ENCODE results near the gene VTI1A.

VTI1A gene

DNA sequence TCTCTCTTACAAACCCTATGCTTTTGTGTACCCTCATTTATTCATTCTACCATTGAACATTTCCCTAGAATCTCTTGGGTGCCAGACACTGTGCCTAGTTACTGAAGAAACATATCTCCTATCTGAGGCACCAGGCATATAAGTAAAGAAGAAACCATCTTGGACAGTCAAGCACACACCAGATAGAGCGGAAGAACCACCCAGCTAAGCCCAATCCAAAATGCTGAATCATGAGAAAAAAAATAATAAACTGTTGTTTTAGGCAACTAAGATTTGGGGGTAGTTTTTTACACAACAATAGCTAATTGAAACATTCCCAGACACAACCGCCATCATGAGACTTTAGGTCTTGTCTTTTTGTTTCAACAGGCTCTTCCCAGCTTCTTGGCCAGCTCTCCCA is 400.8 kb downstream of the VTI1A start:
- DNase-seq (ENCODE audit: insufficient read length, low spot score) (no peak), FAIRE-seq (no peak)
- TF ChIP-seq, protein P1, sequence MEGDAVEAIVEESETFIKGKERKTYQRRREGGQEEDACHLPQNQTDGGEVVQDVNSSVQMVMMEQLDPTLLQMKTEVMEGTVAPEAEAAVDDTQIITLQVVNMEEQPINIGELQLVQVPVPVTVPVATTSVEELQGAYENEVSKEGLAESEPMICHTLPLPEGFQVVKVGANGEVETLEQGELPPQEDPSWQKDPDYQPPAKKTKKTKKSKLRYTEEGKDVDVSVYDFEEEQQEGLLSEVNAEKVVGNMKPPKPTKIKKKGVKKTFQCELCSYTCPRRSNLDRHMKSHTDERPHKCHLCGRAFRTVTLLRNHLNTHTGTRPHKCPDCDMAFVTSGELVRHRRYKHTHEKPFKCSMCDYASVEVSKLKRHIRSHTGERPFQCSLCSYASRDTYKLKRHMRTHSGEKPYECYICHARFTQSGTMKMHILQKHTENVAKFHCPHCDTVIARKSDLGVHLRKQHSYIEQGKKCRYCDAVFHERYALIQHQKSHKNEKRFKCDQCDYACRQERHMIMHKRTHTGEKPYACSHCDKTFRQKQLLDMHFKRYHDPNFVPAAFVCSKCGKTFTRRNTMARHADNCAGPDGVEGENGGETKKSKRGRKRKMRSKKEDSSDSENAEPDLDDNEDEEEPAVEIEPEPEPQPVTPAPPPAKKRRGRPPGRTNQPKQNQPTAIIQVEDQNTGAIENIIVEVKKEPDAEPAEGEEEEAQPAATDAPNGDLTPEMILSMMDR (IDR thresholded peaks at IDR 0.05; ENCODE audit: insufficient read depth, missing control alignments), result no peak

DNA sequence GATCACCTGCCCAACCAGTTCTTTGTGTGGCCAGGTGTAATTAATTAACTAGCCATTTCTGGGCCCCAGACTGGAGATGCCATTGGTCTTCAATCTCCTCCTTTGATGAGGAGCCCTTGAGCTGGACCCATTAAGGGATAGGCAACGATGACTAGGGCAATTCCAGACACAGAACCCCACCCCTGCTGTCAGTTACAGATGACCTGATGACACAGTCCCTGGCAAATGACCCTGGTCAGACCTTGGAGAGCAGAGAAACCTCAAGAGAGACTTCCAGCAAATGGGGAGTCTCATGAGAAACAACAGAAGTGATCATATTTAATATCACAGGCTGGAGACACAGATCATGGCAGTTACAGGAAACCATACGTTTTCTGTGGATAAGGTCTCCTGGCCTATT is 401.2 kb downstream of the VTI1A start:
- no peak for DNase-seq (ENCODE audit: insufficient read length, low spot score)
- TF ChIP-seq, protein P1 (IDR thresholded peaks at IDR 0.05; ENCODE audit: insufficient read depth, missing control alignments), result no peak
- FAIRE-seq, result no peak

DNA sequence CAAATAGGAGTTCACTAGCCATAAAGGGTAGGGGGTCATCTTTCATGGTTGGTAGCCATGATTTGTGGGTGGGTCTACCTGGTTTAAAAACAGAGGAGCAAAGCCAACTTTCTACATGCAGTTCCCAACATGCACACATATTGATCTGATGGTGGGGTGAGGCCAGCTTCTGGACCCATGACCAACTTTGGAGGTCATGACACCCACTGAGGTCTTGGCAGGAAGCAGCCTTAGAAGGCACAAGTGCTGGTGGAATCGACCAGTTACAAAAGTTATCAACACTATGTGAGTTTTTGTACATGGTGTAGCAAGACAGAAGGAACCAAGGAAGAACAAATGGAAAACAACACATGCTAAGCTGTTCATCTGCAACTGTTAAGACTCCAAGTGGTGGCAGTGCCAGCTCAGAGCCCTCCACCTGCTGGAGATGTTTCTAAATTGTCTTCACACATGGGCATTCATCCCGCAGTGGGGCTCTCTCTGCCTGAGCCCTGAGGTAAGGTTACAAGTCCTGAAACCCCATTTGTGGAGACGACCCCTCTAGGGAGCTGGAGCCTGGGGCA is 401.9 kb downstream of the VTI1A start:
- FAIRE-seq (no peak), DNase-seq (ENCODE audit: insufficient read length, low spot score) (no peak)
- TF ChIP-seq, protein P1 (IDR thresholded peaks at IDR 0.05; ENCODE audit: insufficient read depth, missing control alignments), result no peak

DNA sequence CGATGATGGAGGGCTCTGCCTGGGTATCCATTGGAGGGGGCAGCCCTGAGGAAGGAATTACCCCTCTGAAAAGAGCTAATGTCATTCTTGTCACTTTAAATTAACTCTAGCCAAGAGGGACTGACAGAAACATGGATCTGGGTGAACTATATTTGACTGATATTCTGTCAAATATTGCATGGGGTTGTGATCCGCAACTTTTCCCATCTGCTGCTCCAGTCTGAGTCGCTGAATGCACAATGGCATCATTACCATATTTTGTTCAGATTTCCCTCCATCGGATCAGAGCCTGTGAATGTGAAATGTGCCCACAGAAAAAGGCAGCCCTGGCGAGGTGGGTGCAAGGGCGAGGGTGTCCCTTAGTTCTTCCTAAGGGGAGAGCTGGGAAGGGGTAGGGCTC is 402.5 kb downstream of the VTI1A start:
- DNase-seq (ENCODE audit: insufficient read length, low spot score) (no peak), FAIRE-seq (no peak)
- TF ChIP-seq, protein P1 (IDR thresholded peaks at IDR 0.05; ENCODE audit: insufficient read depth, missing control alignments), result no peak

DNA sequence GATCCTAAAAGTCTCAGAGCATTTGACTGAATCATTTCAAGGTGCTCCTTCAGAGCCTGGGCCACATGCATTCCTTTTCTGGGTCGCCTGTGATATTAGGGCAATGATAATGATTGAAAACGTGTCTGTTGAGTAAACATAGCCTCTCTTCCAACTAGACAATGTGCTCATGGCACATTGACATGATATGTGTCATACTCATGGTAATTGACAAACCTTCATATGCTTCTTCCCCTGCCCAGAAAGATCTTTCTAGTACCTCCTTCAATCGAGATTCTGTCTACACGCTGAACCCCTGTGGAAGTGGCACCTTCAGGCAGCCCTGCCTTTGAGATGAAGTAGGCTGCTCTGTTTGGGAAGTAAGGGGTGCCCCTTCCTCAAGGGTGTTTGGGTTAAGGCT is 404.2 kb downstream of the VTI1A start:
- FAIRE-seq, result no peak
- TF ChIP-seq, protein P1 (IDR thresholded peaks at IDR 0.05; ENCODE audit: insufficient read depth, missing control alignments), result no peak
- DNase-seq (ENCODE audit: insufficient read length, low spot score), result no peak

DNA sequence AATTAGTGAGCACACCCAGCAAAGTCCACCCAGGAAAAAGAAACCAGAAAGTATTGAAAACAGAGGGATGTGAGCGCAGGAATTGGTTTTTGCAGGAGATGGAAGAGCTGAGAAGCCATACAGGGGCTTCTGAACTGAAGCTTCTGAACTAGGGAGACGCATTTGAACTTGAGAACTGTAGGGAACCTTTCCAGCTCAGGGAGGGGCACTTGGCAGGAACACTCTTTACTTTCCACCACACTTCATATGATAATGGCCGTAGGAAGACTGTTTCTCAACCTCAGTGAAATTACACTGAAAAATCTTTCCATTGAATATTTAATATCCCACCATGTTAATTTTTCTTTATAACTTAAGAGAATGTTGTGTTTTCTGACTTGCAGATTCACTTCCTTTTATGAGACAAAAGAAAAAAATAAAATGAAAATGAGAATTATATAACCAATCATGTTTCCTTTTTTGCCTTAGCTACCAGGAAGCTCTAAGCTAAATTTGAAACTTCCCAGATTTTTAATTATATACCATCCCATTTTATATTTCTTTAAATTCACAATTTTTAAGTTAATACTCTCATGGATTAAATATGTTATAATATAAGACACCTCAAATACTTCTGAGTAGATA is 404.7 kb downstream of the VTI1A start:
- TF ChIP-seq, protein P1 (IDR thresholded peaks at IDR 0.05; ENCODE audit: insufficient read depth, missing control alignments), result no peak
- DNase-seq (ENCODE audit: insufficient read length, low spot score) (no peak), FAIRE-seq (no peak)

DNA sequence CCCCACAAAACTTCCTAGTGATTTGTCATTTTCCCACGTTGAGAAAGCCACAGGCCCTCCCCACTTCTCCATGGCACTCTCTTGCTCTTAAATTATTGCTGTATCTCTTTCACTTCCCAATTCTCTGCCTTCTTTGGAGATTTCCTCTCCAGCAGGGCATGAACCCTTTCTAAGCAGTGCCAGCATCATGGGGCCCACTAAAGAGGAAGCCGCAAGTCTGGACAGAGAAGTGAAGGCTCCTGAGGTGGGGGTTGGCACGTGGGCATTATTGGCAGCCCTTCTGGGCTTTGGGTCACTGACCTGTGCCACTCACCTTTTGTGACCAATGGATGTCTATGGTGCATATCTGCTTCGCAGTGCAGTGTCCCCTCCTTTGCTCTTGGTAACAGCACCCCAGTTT is 405.3 kb downstream of the VTI1A start:
- FAIRE-seq (no peak), DNase-seq (ENCODE audit: insufficient read length, low spot score) (no peak)
- TF ChIP-seq, protein P1 (IDR thresholded peaks at IDR 0.05; ENCODE audit: insufficient read depth, missing control alignments), result no peak
